CD4-positive, alpha-beta T cell treated with Interleukin-12 subunit alpha and Interleukin-12 subunit beta, for 1 hour (primary cell): Measurements from ENCODE around the gene B3GNT8.
"Not testable (repeated sequence)": the region's sequence is repeated elsewhere in the genome, so short reads cannot be mapped to it uniquely, and the experiment has no call there.

ENCODE experiments used
- DNase-seq: peaks from one replicate; pipeline ENCODE4 v3.0.0-alpha.2; 2020

B3GNT8 gene

DNA sequence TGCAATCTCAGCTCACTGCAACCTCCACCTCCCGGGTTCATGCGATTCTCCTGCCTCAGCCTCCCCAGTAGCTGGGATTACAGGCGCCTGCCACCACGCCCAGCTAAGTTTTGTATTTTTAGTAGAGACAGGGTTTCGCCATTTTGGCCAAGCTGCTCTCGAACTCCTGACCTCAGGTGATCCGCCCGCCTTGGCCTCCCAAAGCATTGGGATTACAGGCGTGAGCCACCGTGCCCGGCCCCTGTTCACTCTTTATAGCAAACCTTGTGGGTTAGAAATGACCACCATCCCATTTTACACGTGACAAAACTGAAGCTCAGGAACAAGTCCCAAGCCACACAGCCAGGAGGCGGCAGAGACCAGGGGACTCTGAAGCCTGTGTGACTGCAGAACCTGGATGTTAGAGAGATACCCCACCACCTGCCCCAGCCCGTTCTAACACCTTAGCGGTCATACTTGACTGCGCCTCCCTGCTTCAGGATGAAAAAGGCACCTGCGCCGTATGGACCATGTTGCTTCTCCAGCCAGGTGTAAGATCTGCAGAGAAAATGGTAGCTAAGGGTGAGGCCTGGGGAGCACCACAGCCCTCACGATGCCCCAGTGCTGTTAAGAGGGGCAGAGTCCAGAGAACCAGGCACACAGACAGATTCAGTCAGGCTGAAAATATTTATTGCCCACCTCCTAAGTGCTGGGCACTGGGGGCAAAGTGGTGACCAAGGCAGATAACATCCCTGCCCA lies 8.9 kb upstream of the B3GNT8 start:
- DNase-seq, result no peak

DNA sequence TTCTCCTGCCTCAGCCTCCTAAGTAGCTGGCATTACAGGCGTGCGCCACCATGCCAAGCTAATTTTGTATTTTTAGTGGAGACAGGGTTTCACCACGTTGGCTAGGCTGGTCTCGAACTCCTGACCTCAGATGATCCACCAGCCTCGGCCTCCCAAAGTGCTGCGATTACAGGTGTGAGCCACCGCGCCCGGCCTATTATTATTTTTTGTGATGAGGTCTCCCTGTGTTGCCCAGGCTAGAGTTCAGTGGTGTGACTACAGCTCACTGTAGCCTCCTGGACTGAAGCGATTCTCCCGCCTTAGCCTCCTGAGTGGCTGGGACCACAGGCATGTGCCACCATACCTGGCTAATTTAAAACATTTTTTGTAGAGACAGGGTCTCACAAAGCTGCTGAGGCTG lies 8.2 kb upstream of the B3GNT8 start:
- DNase-seq, result not testable (repeated sequence)

- DNase-seq, result no peak
These were observed 7.3 kb upstream of the B3GNT8 start for GRCh38 chr19:41434450-41434849.

- DNase-seq, result no peak
These were observed 6.0 kb upstream of the B3GNT8 start for GRCh38 chr19:41433171-41433570.

DNA sequence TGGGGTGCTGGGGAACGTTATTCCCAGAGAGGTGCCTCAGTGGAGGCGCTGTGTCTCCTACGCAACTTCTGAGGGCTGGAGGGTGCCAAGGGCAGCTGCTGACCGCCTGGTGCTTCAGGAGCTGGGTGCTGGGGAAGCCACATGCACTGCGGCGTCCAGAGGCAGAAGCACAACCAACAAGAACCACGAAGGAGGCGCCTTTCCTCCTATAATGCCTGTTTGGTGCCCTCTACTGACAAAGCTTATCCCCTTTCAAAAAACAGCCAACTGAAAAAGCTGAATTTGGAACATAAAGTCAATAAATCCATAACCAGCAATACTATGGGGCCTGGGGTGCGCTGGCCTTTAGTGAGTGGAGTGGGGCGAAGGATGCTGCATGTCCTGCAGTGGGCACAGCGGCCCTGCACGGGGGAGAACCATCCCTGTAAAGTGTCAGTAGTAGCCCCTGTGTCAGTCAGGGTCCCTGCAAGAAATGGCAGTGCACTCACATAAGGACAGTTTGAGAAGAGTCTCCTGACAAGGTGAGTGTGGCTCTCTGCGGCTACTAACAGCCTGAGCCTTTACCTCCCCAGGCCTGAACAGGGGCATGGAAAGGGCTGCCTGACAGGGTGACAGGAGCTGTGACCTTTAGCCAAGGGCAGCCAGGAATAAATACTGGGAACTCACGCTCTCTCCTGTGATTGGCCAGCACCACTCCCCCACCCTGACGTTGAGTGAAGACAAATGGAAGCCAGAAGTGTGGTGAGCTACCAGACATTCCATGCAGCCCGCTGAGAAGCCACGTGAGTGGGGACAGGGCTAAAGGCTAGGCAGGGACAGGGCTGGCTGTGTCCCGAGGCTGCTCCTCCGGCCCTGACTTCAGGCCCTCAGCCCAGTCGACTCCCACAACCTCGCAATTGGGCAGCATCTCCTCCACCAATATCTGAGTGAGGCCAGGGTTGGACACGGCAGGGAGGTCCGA lies 4.5 kb upstream of the B3GNT8 start:
- DNase-seq, result peak; percentile 39

GRCh38 chr19:41430922-41431321 lies 3.7 kb upstream of the B3GNT8 start:
- no peak for DNase-seq

DNA sequence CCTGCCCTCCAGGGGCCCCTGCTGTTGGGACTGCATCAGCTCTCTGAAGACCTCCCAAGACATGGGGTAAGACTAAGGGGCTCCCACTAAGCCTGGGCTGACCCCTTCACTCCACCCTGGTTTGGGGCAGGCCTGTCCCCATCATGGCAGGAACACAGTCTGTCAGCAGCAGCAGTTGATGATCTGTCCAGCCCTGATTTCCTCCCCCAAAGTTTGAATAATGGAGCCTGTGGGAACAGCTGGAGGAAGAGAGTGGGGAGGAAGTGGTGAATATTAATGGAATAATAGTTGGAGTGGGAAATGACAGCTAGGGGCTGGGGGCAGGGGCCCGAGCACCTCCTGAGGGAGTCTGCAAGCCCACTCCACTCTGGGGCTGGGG lies 1.3 kb upstream of the B3GNT8 start:
- no peak for DNase-seq

DNA sequence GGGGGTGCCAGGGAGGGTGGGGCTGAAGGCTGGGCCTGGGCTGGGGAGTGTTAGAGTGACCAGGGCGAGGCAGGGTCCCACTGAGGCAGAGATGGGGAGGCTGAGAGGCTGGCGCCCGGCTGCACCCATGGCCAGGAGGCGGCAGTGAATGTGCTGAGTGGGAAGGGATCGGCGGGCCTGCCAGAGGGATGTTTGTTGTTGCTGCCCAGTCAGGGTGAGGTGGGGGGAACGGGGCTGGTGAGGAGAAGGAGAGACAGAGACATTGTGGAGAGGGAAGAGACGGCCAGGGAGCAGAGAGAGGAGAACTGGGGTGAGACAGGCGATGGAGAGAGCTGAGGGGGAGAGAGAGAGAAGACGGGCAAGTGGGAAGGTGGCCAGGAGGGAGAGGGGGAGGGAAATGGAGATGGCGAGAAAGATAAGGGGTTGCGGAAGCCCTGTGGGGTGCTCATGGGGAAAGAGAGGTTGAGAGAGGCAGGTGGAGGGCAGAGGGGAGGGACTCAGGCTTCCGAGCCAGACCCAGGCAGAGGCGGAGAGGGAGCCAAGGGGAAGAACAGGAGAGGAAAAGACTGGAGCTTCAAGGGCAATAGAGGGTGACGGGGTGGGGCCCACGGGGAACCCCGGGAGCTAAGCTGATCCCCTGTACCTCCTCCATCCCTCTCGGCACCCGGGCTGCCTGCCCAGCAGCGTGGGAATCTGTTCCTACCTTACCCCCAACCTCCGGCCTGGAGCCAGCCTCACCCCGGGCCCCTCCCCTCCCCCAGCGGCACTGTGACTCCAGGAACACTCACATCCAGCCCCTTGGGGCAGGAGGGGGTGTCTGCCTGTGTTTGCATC lies 690 bp upstream of the B3GNT8 start:
- DNase-seq, result peak; percentile 69

DNA sequence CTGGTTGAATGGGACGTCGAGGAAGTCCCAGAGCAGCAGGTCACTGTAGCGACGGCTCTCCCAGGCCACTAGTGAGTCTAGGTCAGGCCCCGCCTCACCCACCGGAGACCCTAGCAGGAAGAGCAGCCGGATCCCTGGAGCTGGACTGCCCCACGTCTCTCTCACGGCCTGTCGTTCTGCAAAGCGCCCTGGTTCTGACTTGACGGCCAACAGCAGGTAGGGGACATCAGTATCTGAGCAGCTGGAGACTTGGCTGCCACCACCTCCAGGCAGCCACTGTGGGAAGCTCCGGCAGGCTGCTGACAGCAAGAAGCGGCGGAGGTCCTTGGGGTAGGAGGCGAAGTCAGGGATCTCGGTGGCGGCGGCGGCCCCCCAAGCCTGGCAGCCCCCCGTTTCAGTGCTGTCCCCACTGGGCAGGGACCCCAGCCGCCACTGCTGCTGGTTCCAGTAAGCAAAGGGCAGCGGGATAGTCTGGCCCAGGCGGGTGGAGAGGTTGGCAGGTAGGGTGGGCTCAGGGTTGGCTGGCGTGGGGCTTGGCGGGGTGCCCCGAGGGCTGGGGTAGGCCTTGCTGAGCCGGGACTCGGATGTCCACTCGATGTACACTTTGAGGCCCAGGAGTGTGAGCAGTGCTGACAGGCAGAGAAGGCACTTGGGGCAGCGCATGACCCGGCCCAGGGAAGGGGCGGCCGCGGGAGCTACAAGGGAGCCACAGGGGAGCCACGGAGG lies 895 bp downstream of the B3GNT8 start:
- no peak for DNase-seq

- DNase-seq, result no peak
These were observed 1.7 kb downstream of the B3GNT8 start for GRCh38 chr19:41425174-41426115.

DNA sequence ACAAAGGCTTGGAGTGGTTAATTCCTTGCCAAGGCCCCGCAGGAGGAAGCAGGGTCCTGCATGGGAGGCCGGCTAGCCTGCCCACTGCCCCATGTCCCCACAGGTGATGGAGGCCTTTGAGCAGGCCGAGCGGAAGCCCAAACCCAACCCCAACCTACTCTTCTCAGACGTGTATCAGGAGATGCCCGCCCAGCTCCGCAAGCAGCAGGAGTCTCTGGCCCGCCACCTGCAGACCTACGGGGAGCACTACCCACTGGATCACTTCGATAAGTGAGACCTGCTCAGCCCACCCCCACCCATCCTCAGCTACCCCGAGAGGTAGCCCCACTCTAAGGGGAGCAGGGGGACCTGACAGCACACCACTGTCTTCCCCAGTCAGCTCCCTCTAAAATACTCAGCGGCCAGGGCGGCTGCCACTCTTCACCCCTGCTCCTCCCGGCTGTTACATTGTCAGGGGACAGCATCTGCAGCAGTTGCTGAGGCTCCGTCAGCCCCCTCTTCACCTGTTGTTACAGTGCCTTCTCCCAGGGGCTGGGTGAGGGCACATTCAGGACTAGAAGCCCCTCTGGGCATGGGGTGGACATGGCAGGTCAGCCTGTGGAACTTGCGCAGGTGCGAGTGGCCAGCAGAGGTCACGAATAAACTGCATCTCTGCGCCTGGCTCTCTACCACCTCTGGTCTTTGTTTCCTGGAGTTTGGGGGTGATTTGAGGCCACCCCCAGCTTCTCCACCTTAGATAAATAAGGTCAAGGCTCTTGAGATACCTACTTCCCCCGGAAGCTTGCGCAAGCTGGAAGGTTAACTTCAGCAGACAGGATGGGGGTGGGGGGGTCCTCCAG lies 2.6 kb downstream of the B3GNT8 start:
- DNase-seq, result no peak

DNA sequence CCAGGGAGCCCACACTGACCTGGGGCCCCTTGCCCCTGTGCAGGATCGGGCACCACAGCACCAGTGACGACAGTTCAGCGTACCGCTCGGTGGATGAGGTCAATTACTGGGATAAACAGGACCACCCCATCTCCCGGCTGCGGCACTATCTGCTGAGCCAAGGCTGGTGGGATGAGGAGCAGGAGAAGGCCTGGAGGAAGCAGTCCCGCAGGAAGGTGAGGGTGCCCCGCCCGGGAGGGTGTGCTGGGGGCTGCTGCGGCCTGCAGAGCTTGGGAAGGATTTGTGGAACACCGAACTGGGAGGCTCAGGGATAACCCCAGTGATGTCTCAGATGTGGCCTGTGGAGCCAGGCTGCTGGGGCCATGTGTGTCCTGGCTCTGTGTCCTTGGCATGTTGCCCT lies 4.2 kb downstream of the B3GNT8 start:
- no peak for DNase-seq

DNA sequence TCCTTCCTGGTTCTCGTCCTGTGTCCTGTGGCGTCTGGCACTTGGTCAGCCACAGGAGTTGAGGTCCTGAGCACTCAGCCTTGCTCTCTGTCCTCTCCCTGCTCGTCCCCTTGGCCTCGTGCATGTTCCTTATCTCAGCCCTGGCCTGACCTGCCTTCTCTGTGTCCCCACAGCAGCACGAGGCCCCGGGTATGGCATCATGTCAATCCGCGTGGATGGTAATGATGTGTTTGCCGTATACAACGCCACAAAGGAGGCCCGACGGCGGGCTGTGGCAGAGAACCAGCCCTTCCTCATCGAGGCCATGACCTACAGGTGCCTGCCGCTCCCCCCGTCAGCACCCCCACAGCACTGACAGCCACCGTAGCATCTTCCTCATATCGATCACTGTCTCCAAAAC lies 4.7 kb downstream of the B3GNT8 start:
- no peak for DNase-seq

DNA sequence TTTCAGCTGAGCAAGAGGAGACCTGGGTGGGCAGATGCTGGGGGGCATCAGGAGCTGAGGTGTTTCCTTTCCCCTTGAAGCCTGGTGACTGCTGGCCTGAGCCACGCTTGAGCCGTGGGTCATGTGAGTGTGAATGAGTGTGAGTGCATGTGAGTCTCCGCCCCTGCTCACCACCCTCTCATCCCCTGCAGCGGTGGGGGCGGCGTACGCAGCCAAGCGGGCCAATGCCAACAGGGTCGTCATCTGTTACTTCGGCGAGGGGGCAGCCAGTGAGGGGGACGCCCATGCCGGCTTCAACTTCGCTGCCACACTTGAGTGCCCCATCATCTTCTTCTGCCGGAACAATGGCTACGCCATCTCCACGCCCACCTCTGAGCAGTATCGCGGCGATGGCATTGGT lies 5.2 kb downstream of the B3GNT8 start:
- DNase-seq, result no peak

DNA sequence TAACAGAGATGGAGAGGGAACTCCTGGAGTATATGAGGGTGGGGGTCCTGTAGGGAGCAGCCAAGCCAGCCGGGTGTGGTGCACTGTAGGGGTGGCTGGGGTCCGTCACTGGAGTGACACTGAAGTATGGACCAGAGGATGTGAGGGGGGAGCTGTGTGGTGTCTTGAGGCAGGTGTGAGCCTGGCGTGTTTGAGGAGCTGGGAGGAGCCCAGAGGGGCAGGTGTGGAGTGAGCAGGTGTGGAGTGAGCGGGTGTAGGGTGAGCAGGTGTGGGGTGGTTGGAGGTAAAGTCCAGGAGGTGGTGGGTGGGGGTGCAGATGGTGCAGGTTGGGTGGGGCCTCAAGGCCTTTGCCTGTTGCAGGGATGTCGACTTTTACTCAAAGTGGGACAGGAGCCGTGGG lies 5.9 kb downstream of the B3GNT8 start:
- no peak for DNase-seq

GRCh38 chr19:41420101-41420880 lies 6.9 kb downstream of the B3GNT8 start:
- no peak for DNase-seq

DNA sequence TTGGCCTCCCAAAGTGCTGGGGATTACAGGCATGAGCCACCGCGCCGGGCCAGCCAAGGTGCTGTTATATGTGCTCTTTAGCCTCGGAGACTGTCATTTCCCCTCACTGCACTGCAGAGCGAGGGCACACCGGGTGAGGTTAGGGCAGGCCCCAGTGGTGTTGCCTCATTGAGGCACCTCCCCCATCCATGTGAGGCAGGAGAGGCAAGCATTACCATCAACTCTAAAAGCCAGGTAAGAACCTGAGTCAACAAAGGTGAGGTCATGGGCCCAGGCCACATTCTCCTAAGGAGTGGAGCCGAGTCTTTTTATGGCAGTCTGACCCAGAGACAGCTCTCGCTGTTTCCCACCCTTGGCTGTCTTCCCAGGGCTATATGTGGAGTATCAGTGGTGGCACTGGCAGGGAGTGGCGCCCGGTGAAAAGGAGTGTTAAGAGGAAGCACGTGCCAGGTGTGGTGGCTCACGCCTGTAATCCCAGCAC lies 10.9 kb downstream of the B3GNT8 start:
- DNase-seq, result no peak

GRCh38 chr19:41415154-41415571 lies 12.0 kb downstream of the B3GNT8 start:
- no peak for DNase-seq

GRCh38 chr19:41414461-41414860 lies 12.7 kb downstream of the B3GNT8 start:
- no peak for DNase-seq
